ENCODE results near the gene L3MBTL3. TPM values are rescaled to one million over a fixed set of nuclear protein-coding genes. Genes with fewer than 3 reads are reported as not detected.

The L3MBTL3 gene
- total RNA-seq, 1 donor from 2014 or later = 20.8 TPM

DNA sequence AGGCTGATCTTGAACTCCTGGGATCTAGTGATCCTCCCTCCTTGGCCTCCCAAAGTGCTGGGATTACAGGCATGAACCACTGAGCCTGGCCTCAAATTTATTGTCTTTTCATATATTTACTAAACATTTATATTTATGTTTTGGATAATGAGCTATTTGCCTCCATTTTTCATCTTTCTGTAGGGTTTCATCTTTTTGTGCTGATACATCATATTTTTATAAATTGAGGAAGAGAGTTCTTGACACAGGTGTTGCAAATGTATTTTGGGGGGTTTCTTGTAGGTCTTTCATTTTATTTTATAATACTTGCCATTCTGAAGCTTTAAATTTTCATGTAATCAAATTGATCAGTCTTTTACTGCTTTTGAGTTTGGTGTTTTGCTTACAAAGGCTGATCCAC lies 72.4 kb downstream of the L3MBTL3 start:
- H3K9me3 Mint-ChIP-seq (ENCODE audit: unreplicated experiment) = no peaks in the 10 kb centered on the region
- TF ChIP-seq, protein P1, sequence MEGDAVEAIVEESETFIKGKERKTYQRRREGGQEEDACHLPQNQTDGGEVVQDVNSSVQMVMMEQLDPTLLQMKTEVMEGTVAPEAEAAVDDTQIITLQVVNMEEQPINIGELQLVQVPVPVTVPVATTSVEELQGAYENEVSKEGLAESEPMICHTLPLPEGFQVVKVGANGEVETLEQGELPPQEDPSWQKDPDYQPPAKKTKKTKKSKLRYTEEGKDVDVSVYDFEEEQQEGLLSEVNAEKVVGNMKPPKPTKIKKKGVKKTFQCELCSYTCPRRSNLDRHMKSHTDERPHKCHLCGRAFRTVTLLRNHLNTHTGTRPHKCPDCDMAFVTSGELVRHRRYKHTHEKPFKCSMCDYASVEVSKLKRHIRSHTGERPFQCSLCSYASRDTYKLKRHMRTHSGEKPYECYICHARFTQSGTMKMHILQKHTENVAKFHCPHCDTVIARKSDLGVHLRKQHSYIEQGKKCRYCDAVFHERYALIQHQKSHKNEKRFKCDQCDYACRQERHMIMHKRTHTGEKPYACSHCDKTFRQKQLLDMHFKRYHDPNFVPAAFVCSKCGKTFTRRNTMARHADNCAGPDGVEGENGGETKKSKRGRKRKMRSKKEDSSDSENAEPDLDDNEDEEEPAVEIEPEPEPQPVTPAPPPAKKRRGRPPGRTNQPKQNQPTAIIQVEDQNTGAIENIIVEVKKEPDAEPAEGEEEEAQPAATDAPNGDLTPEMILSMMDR (IDR thresholded peaks at IDR 0.05) = no peak
- H3K27me3 Mint-ChIP-seq (ENCODE audit: unreplicated experiment) = no peaks in the 10 kb centered on the region

DNA sequence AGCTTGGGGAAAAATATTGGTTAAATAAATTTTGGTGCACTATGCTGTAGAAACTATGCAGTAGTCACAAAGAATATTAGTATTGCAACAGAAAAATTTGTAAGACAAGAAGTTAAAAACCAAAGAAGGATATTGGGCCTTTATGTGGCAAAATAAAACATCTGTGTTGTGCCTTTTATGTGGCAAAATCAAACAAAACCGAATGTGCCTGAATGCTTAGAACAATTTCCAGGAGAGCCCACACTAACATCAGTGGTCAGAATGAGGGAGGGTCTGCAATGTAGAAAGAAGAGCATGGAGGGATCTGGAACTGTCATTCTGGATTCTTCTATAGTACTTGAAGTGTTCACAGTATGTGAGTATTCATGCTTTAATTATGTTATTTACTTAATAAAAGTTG lies 75.2 kb downstream of the L3MBTL3 start:
- TF ChIP-seq, protein P1 (IDR thresholded peaks at IDR 0.05) = no peak
- no peak for DNase-seq (ENCODE audit: extremely low spot score, unreplicated experiment)
- no peak overlapping the region for H3K27ac Mint-ChIP-seq (ENCODE audit: unreplicated experiment)

More for the DNA sequence above, 72.4 kb downstream of the L3MBTL3 start:
- no peak overlapping the region for H3K27ac Mint-ChIP-seq (ENCODE audit: unreplicated experiment)
- no peak for DNase-seq (ENCODE audit: extremely low spot score, unreplicated experiment)
- peaks cover 36% of the 10 kb centered on the region for H3K36me3 Mint-ChIP-seq (ENCODE audit: unreplicated experiment)
- peaks cover 2% of the 10 kb centered on the region for H3K4me1 Mint-ChIP-seq (ENCODE audit: unreplicated experiment)
- H3K4me3 Mint-ChIP-seq (ENCODE audit: unreplicated experiment) = no peak overlapping the region

DNA sequence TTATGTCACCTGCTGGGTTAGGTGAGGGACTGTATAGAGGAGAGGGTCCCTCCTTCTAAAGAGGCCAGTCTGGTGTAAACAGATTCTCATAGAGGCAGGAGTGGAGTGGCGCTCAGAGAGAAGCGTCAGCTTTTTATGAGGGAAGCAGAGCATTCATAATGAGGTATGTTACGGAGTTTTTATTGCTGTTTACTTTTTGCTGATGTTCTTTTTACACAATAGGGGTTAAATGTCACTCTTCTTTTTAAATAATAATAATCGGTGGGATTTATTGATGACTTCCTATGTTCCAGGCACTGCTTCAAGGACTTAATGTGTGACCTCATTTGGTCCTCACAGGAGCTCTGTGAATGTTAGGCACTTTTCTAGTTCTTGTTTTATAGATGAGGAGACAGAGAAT lies 79.9 kb downstream of the L3MBTL3 start:
- Mint-ChIP-seq H3K36me3 (ENCODE audit: unreplicated experiment) (peaks cover 29% of the 10 kb centered on the region), H3K27me3 (ENCODE audit: unreplicated experiment) (no peaks in the 10 kb centered on the region), H3K4me3 (ENCODE audit: unreplicated experiment) (no peak overlapping the region), H3K4me1 (ENCODE audit: unreplicated experiment) (no peaks in the 10 kb centered on the region), H3K27ac (ENCODE audit: unreplicated experiment) (no peak overlapping the region), H3K9me3 (ENCODE audit: unreplicated experiment) (no peaks in the 10 kb centered on the region)
- TF ChIP-seq, protein P1 (IDR thresholded peaks at IDR 0.05) = no peak
- DNase-seq (ENCODE audit: extremely low spot score, unreplicated experiment) = no peak

More for the DNA sequence above, 75.2 kb downstream of the L3MBTL3 start:
- Mint-ChIP-seq H3K36me3 (ENCODE audit: unreplicated experiment) (peaks cover 34% of the 10 kb centered on the region), H3K27me3 (ENCODE audit: unreplicated experiment) (no peaks in the 10 kb centered on the region), H3K4me3 (ENCODE audit: unreplicated experiment) (no peak overlapping the region), H3K9me3 (ENCODE audit: unreplicated experiment) (no peaks in the 10 kb centered on the region), H3K4me1 (ENCODE audit: unreplicated experiment) (no peaks in the 10 kb centered on the region)

DNA sequence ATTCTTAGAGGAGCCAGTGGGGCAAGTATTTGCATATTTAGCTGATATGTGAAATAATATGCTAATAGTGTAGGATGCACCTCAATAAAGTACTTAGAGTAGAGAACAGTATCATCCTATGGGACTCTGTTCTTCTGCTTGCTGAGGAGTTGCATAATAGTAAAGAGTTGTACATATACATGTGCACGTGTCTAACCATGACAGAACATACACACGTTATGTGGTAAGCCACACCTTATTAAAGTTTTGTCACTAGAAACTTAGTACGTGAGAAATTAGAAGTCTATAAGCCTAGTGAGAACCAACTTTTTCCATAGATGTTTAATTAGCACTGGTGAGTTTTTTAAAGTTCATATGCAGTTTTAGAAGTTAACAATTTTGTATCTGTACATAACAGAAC lies 80.7 kb downstream of the L3MBTL3 start:
- no peak for DNase-seq (ENCODE audit: extremely low spot score, unreplicated experiment)
- no peaks in the 10 kb centered on the region for H3K4me1 Mint-ChIP-seq (ENCODE audit: unreplicated experiment)
- peaks cover 25% of the 10 kb centered on the region for H3K36me3 Mint-ChIP-seq (ENCODE audit: unreplicated experiment)
- H3K9me3 Mint-ChIP-seq (ENCODE audit: unreplicated experiment) = no peaks in the 10 kb centered on the region
- H3K27me3 Mint-ChIP-seq (ENCODE audit: unreplicated experiment) = no peaks in the 10 kb centered on the region
- no peak overlapping the region for H3K27ac Mint-ChIP-seq (ENCODE audit: unreplicated experiment)
- H3K4me3 Mint-ChIP-seq (ENCODE audit: unreplicated experiment) = no peak overlapping the region
- TF ChIP-seq, protein P1 (IDR thresholded peaks at IDR 0.05) = no peak

GRCh38 chr6:130105996-130106704 lies 87.8 kb downstream of the L3MBTL3 start:
- peaks cover 33% of the 10 kb centered on the region for H3K36me3 Mint-ChIP-seq (ENCODE audit: unreplicated experiment)
- H3K27me3 Mint-ChIP-seq (ENCODE audit: unreplicated experiment) = no peaks in the 10 kb centered on the region
- TF ChIP-seq, protein P1 (IDR thresholded peaks at IDR 0.05) = no peak
- no peak overlapping the region for H3K27ac Mint-ChIP-seq (ENCODE audit: unreplicated experiment)
- no peak for DNase-seq (ENCODE audit: extremely low spot score, unreplicated experiment)
- no peak overlapping the region for H3K4me3 Mint-ChIP-seq (ENCODE audit: unreplicated experiment)
- H3K4me1 Mint-ChIP-seq (ENCODE audit: unreplicated experiment) = no peaks in the 10 kb centered on the region
- H3K9me3 Mint-ChIP-seq (ENCODE audit: unreplicated experiment) = peaks cover 7% of the 10 kb centered on the region
